Mesenchymal stem cell (in vitro differentiated cells and primary cell): ENCODE results near the gene NFATC3.

Experiments
- DNase-seq: peaks from one replicate; pipeline ENCODE4 v3.0.0-alpha.2; 2013
- H2AFZ ChIP-seq: one replicate; pipeline ENCODE4 v1.6.1; 2013; ENCODE audit warnings: low read depth, mild to moderate bottlenecking, control low read depth, inconsistent platforms, low read length, moderate library complexity
- H2AK5ac ChIP-seq: 2 replicates; pipeline ENCODE4 v1.6.1; 2013; ENCODE audit warnings: low read length, moderate library complexity, mild to moderate bottlenecking, inconsistent platforms; ENCODE audit not compliant: severe bottlenecking
- H2BK120ac ChIP-seq: one replicate; pipeline ENCODE4 v1.6.1; 2013; ENCODE audit warnings: low read depth, mild to moderate bottlenecking, inconsistent platforms, low read length, moderate library complexity
- H2BK12ac ChIP-seq, 2 experiments: one replicate each; pipeline ENCODE4 v1.6.1; 2013; ENCODE audit warnings: inconsistent platforms in 2 of 2, low read length in 2 of 2, mild to moderate bottlenecking in 2 of 2, moderate library complexity in 2 of 2, control low read depth in 1 of 2
- H2BK15ac ChIP-seq: one replicate; pipeline ENCODE4 v1.6.1; 2013; ENCODE audit warnings: mild to moderate bottlenecking, low read depth, inconsistent platforms; ENCODE audit not compliant: poor library complexity, severe bottlenecking
- H2BK5ac ChIP-seq: 2 replicates; pipeline ENCODE4 v1.6.1; 2013; ENCODE audit warnings: low read depth, mild to moderate bottlenecking, low read length, control low read depth, inconsistent platforms; ENCODE audit not compliant: poor library complexity, severe bottlenecking
- H3K14ac ChIP-seq, 2 experiments: one replicate each; pipeline ENCODE4 v1.6.1; 2013; ENCODE audit warnings: inconsistent platforms in 2 of 2, low read length in 2 of 2, control low read depth in 1 of 2, mild to moderate bottlenecking in 1 of 2, moderate library complexity in 1 of 2
- H3K18ac ChIP-seq, 2 experiments: one replicate each; pipeline ENCODE4 v1.6.1; 2013; ENCODE audit warnings: inconsistent platforms in 2 of 2, low read length in 2 of 2, control low read depth in 1 of 2, low read depth in 1 of 2, mild to moderate bottlenecking in 1 of 2
- H3K23ac ChIP-seq, 2 experiments: one replicate each; pipeline ENCODE4 v1.6.1; 2013; ENCODE audit warnings: inconsistent platforms in 2 of 2, low read length in 2 of 2, mild to moderate bottlenecking in 2 of 2, moderate library complexity in 2 of 2, control low read depth in 1 of 2
- H3K27ac ChIP-seq: 2 replicates; pipeline ENCODE4 v1.5.1; 2013; ENCODE audit warnings: mild to moderate bottlenecking, moderate library complexity, low read length, control low read depth, inconsistent platforms; ENCODE audit not compliant: poor library complexity, severe bottlenecking
- H3K27me3 ChIP-seq, 2 experiments: 2 replicates each; pipeline versions ENCODE4 v1.6.1 to v1.7.0; 2013; ENCODE audit warnings: low read length in 2 of 2, mild to moderate bottlenecking in 2 of 2, moderate library complexity in 2 of 2, control low read depth in 1 of 2, inconsistent platforms in 1 of 2; ENCODE audit not compliant: control insufficient read depth in 1 of 2, insufficient read depth in 1 of 2
- H3K36me3 ChIP-seq, 2 experiments: 2 replicates each; pipeline versions ENCODE4 v1.6.1 to v1.7.0; 2013; ENCODE audit warnings: low read length in 2 of 2, control low read depth in 1 of 2, inconsistent platforms in 1 of 2, low read depth in 1 of 2, mild to moderate bottlenecking in 1 of 2; ENCODE audit not compliant: insufficient read depth in 2 of 2, control insufficient read depth in 1 of 2
- H3K4ac ChIP-seq, 2 experiments: one replicate each; pipeline ENCODE4 v1.6.1; 2013; ENCODE audit warnings: inconsistent platforms in 2 of 2, low read length in 2 of 2, mild to moderate bottlenecking in 2 of 2, moderate library complexity in 2 of 2, control low read depth in 1 of 2, low read depth in 1 of 2
- H3K4me1 ChIP-seq: 2 replicates; pipeline ENCODE4 v1.6.1; 2013; ENCODE audit warnings: low read depth, low read length, control low read depth; ENCODE audit not compliant: control insufficient read depth, insufficient read depth
- H3K4me2 ChIP-seq: 2 replicates; pipeline ENCODE4 v1.6.1; 2013; ENCODE audit warnings: low read length, mild to moderate bottlenecking, inconsistent platforms; ENCODE audit not compliant: poor library complexity, severe bottlenecking
- H3K4me3 ChIP-seq, 2 experiments: 2 replicates each; pipeline versions ENCODE4 v1.5.1 to v1.7.0; 2013; ENCODE audit warnings: low read length in 2 of 2, mild to moderate bottlenecking in 2 of 2, control low read depth in 1 of 2, low read depth in 1 of 2; ENCODE audit not compliant: insufficient read depth in 1 of 2
- H3K79me1 ChIP-seq: replicated peaks from 2 replicates; pipeline ENCODE4 v1.6.1; 2013; ENCODE audit warnings: mild to moderate bottlenecking, control low read depth, low read length, inconsistent platforms; ENCODE audit not compliant: poor library complexity, severe bottlenecking
- H3K9ac ChIP-seq: 2 replicates; pipeline ENCODE4 v1.7.0; 2013; ENCODE audit warnings: mild to moderate bottlenecking, low read length, moderate library complexity
- H3K9me3 ChIP-seq: 2 replicates; pipeline ENCODE4 v1.7.0; 2013; ENCODE audit warnings: mild to moderate bottlenecking, low read length; ENCODE audit not compliant: control insufficient read depth
- H4K8ac ChIP-seq: one replicate; pipeline ENCODE4 v1.6.1; 2013; ENCODE audit warnings: inconsistent platforms, mild to moderate bottlenecking, low read length, moderate library complexity
- H4K91ac ChIP-seq: one replicate; pipeline ENCODE4 v1.6.1; 2013; ENCODE audit warnings: mild to moderate bottlenecking, low read length, inconsistent platforms
- WGBS: methylation state at CpG from one replicate; pipeline ENCODE4 v1.1.7; 2013; ENCODE audit warnings: mixed read lengths; 5-methylcytosine and 5-hydroxymethylcytosine counted together

The NFATC3 gene

GRCh38 chr16:68079626-68080344 is 5.4 kb upstream of the NFATC3 start:
- H3K4me2 ChIP-seq: no peak overlapping the region
- H3K9ac ChIP-seq: peak overlapping the region; percentile 31
- peak overlapping the region; percentile 56 to 75 for H3K4ac ChIP-seq
- no peak overlapping the region for H3K27ac ChIP-seq
- peak overlapping the region; percentile 83 for H2BK15ac ChIP-seq
- WGBS: 46% methylated on average over 13 of the region's 13 CpGs
- H3K4me1 ChIP-seq: peaks cover 12% of the 10 kb centered on the region
- H3K79me1 ChIP-seq: no peaks in the 10 kb centered on the region
- peak overlapping the region in 1 of 2 experiments; percentile 6 for H3K14ac ChIP-seq
- no peaks in the 10 kb centered on the region for H3K27me3 ChIP-seq
- H2AFZ ChIP-seq: no peak overlapping the region
- H3K23ac ChIP-seq: no peak overlapping the region
- no peak overlapping the region for H3K4me3 ChIP-seq
- H3K18ac ChIP-seq: peak overlapping the region; percentile 44 to 67
- H3K36me3 ChIP-seq: peaks cover 35 to 50% of the 10 kb centered on the region in 2 experiments
- H4K8ac ChIP-seq: peak overlapping the region; percentile 58
- H2BK12ac ChIP-seq: peak overlapping the region; percentile 57 to 87
- DNase-seq: peak; percentile 38
- no peaks in the 10 kb centered on the region for H3K9me3 ChIP-seq
- H2AK5ac ChIP-seq: no peak overlapping the region
- H4K91ac ChIP-seq: peak overlapping the region; percentile 73
- peak overlapping the region; percentile 4 for H2BK120ac ChIP-seq
- H2BK5ac ChIP-seq: no peak overlapping the region

GRCh38 chr16:68081861-68082628 is 3.1 kb upstream of the NFATC3 start:
- no peak overlapping the region for H3K27ac ChIP-seq
- H4K8ac ChIP-seq: no peak overlapping the region
- no peak for DNase-seq

GRCh38 chr16:68082629-68083238 is 2.4 kb upstream of the NFATC3 start:
- Histone ChIP-seq H3K9ac (no peak overlapping the region), H2AFZ (no peak overlapping the region), H4K91ac (peak overlapping the region; percentile 31), H3K14ac (no peak overlapping the region), H2BK15ac (peak overlapping the region; percentile 19), H3K27me3 (no peaks in the 10 kb centered on the region), H3K4me2 (no peak overlapping the region), H2BK12ac (peak overlapping the region in 1 of 2 experiments; percentile 87), H2AK5ac (peak overlapping the region; percentile 11), H3K4ac (peak overlapping the region in 1 of 2 experiments; percentile 81), H3K4me1 (peaks cover 12% of the 10 kb centered on the region), H3K79me1 (no peaks in the 10 kb centered on the region), H2BK120ac (peak overlapping the region; percentile 42), H3K4me3 (no peak overlapping the region), H3K9me3 (no peaks in the 10 kb centered on the region), H3K27ac (no peak overlapping the region), H3K23ac (no peak overlapping the region), H3K18ac (peak overlapping the region in 1 of 2 experiments; percentile 69), H4K8ac (peak overlapping the region; percentile 79), H3K36me3 (peaks cover 14 to 26% of the 10 kb centered on the region in 2 experiments), H2BK5ac (no peak overlapping the region)
- DNase-seq: no peak
- 92% methylated on average over 2 of the region's 2 CpGs for WGBS

More at GRCh38 chr16:68081861-68082628, 3.1 kb upstream of the NFATC3 start:
- H2AK5ac ChIP-seq: no peak overlapping the region
- peak overlapping the region in 1 of 2 experiments; percentile 60 for H2BK12ac ChIP-seq
- no peaks in the 10 kb centered on the region for H3K27me3 ChIP-seq
- H2BK5ac ChIP-seq: no peak overlapping the region
- H3K14ac ChIP-seq: no peak overlapping the region
- H3K4me3 ChIP-seq: no peak overlapping the region
- no peak overlapping the region for H2BK120ac ChIP-seq
- no peak overlapping the region for H3K9ac ChIP-seq
- peak overlapping the region; percentile 27 for H4K91ac ChIP-seq
- H3K36me3 ChIP-seq: peaks cover 17 to 31% of the 10 kb centered on the region in 2 experiments
- no peak overlapping the region for H2AFZ ChIP-seq
- no peak overlapping the region for H3K23ac ChIP-seq
- peak overlapping the region in 1 of 2 experiments; percentile 4 for H3K4ac ChIP-seq
- peaks cover 12% of the 10 kb centered on the region for H3K4me1 ChIP-seq
- peak overlapping the region; percentile 19 for H2BK15ac ChIP-seq
- no peak overlapping the region for H3K4me2 ChIP-seq
- H3K18ac ChIP-seq: peak overlapping the region in 1 of 2 experiments; percentile 51
- H3K79me1 ChIP-seq: no peaks in the 10 kb centered on the region
- no peaks in the 10 kb centered on the region for H3K9me3 ChIP-seq
